ENCODE measurements around the gene PARVB. TPM values are rescaled to one million over a fixed set of nuclear protein-coding genes. Genes with fewer than 3 reads are reported as not detected.

PARVB gene
- total RNA-seq, 2 donors from 2014 or later, result 21.6 to 73.7 TPM

DNA sequence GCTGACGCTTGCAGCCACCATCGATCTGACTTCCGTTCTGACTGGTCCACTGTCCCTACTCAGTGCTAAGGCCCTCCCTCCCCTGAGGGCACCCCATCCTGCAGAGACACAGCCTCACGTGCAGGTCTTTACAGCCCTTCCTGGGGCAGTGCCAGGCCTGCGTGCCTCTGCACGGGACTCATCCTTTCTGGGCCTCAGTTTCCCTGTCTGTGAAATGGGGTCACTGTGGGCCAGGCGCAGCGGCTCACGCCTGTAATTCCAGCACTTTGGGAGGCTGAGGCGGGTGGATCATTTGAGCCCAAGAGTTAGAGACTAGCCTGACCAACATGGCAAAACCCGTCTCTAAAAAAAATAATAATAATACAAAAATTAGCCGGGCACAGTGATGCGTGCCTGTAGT lies 138.9 kb downstream of the PARVB start:
- H3K9me3 Mint-ChIP-seq, result no peaks in the 10 kb centered on the region
- H3K36me3 Mint-ChIP-seq, result no peaks in the 10 kb centered on the region
- no peak for DNase-seq (ENCODE audit: low spot score in 2 of 2)
- ATAC-seq, result no peak
- H3K27ac Mint-ChIP-seq, result no peak overlapping the region

DNA sequence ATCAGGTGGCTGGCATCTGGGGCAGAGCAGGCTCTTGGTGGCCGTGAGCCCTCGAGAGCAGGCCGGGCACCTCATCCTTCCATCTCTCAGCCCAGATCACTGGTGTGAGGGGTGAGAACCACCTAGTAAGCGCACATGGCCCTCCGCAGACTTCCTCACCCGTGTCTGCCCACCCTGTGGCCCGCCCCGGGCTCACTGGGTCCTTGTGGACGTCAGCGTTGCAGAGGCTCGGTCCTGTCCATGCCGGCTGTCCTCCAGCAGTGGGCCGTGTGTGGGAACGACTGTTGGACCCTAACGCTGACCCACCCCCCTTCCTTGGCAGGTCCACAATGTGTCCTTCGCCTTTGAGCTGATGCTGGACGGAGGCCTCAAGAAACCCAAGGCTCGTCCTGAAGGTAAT lies 139.4 kb downstream of the PARVB start:
- no peak overlapping the region for H3K27ac Mint-ChIP-seq
- ATAC-seq (no peak), DNase-seq (ENCODE audit: low spot score in 2 of 2) (no peak)
- no peaks in the 10 kb centered on the region for H3K9me3 Mint-ChIP-seq
- H3K36me3 Mint-ChIP-seq, result no peaks in the 10 kb centered on the region

DNA sequence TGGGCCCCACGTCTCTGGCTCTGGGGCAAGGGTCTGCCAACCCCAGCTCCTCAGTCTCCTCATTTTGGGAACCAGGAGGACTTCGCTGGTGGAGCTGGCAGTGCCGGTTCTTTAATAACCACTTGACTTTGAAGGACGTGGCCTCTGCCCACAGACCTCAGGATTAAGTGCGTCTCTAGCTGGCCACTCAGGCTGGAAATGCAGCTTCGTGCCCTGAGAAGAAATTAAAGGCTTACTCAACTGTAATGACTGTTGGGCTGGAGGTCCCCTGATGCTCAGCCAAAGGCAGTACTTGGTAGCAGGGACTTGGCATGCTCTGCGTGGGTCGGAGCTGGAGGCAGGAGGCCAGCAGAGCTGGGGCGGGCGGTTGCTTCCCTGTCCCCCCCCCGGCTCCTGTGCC lies 139.9 kb downstream of the PARVB start:
- ATAC-seq (no peak), DNase-seq (ENCODE audit: low spot score in 2 of 2) (no peak)
- Mint-ChIP-seq H3K27ac (no peak overlapping the region), H3K36me3 (no peaks in the 10 kb centered on the region), H3K9me3 (no peaks in the 10 kb centered on the region)

DNA sequence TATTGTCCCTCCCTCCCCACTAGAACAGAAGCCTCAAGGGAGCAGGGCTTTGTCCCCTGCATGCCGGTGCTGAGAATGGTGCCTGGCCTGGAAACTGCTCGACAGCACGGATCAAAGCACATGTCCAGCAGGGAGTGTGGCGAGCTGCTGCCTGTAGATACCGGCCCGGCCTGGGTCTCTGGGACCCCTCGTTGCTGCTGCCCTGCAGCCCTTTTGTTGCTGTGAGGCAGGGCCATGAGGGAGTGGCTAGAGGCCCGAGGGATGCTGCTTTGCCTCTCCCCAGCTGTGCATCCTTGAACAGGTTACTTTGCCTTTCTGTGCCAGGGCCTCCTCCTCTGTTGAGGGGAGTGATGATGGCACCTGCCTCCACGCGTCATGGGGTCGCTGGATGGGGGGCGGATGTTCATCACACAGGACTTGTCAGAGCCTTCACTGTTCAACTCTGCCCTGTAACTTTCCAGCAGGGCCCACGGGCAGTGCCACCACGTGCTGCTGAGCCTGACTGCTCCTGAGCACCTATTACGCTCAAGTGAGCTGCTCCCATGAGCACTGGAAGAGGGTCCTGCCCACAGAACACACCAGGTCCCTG lies 141.3 kb downstream of the PARVB start:
- H3K27ac Mint-ChIP-seq, result no peak overlapping the region
- ATAC-seq, result no peak

DNA sequence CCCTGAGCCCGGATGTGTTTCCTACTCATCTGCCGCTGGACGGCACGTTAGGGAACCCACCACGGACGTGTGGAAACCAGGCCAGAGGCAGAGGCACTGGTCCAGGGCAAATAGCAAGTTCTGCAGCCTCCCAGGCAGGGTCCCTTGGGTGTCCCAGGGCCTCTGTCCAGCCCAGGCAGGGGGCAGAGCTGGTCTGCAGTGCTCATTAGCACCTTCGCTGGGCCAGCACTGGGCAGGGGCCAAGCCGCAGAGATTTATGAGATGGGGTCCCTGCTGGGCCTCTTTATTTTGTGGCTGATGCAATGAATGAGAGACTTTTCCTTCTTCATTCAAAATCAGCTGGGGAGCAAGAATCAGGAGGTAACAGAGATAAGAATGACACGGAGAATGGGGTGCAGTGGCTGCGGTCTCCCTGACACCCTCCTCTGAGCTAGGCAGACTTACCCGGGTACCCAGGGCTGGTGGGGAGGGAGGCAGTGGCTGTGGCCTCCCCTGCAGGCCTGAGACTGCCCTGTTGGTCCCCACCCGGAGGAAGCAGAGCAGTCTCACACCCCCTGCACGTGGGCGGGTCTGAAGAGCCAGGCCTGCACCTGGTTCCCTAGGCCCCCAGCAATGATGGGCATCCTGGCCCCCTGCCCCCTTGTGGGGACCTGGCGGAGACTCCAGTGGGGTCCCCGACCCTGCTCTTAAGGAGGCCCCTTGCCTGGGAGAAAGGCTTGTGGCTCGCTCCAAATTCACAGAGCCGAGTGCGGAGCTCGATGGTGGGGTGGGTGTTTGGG lies 142.6 kb downstream of the PARVB start:
- DNase-seq (ENCODE audit: low spot score in 2 of 2), result no peak
- H3K36me3 Mint-ChIP-seq, result no peaks in the 10 kb centered on the region
- H3K9me3 Mint-ChIP-seq, result no peaks in the 10 kb centered on the region

More for the DNA sequence above, 141.3 kb downstream of the PARVB start:
- Mint-ChIP-seq H3K36me3 (no peaks in the 10 kb centered on the region), H3K9me3 (no peaks in the 10 kb centered on the region)
- DNase-seq (ENCODE audit: low spot score in 2 of 2), result no peak

DNA sequence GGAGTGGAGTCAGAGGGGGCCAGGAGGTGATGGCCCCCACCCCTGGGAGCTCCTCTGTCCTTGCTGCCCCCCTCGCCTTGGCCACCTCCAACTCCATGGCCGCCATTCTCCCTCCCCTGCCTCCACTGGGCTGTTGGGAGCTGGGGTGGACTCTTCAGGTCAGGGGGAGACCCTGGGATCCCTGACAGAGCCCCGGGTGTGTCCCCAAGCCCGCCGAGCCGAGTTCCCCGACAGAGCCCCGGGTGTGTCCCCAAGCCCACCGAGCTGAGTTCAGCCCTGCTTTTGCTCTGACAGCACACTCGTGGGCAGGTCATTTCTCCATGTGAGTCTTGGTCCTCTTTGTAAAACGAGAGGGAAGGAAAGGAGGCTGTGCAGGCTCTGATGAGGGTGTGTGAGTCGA lies 143.4 kb downstream of the PARVB start:
- Mint-ChIP-seq H3K9me3 (no peaks in the 10 kb centered on the region), H3K36me3 (no peaks in the 10 kb centered on the region)

More for the DNA sequence above, 142.6 kb downstream of the PARVB start:
- H3K27ac Mint-ChIP-seq, result peak overlapping the region in 1 of 2 donors; percentile 47
- ATAC-seq, result no peak

DNA sequence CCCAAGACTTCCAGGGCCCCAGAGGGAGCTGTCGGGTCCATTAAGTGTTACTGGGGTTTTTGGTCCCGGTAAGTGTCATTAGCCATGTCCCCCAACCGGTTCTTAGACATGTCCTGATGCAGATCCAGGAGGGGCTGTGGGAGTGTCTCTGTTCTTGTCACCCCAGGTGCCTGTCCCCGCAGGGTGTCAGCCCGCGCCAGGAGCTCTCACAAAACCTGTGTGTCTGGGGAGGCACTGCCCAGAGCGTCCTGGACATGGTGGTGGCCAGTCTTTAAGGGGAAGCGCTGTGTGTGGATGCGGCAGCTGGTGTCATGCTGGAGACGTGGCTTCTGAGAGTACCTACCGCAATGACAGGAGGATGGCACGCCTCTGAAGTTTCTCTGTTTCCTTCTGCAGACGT lies 144.1 kb downstream of the PARVB start:
- H3K36me3 Mint-ChIP-seq, result no peaks in the 10 kb centered on the region
- no peak for DNase-seq (ENCODE audit: low spot score in 2 of 2)
- H3K9me3 Mint-ChIP-seq, result no peaks in the 10 kb centered on the region
- H3K27ac Mint-ChIP-seq, result no peak overlapping the region
- no peak for ATAC-seq

More for the DNA sequence above, 143.4 kb downstream of the PARVB start:
- no peak for DNase-seq (ENCODE audit: low spot score in 2 of 2)
- H3K27ac Mint-ChIP-seq, result no peak overlapping the region
- ATAC-seq, result no peak

DNA sequence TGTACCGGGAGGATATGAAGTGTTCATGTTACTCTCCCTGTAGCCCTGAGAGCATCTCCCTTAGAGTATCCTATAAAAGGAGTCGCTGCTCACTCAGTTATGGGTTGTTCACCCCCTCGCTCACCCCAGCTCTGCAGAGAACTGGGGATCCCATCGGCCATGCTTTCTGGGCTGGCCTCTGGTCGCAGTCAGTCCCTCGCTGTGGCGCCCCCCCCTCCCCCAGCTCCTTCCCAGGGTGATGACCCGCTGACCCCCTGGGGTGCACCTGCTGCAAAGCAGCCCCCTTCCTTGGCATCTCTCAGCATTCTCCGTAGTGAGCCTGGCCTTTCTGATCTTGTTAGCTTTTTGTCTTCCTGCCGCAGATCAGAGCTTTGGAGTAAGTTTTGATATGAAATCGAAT lies 146.4 kb downstream of the PARVB start:
- Mint-ChIP-seq H3K36me3 (no peaks in the 10 kb centered on the region), H3K27ac (peak overlapping the region; percentile 33 to 63), H3K9me3 (no peaks in the 10 kb centered on the region)
- ATAC-seq, result no peak
- DNase-seq (ENCODE audit: low spot score in 2 of 2), result no peak

DNA sequence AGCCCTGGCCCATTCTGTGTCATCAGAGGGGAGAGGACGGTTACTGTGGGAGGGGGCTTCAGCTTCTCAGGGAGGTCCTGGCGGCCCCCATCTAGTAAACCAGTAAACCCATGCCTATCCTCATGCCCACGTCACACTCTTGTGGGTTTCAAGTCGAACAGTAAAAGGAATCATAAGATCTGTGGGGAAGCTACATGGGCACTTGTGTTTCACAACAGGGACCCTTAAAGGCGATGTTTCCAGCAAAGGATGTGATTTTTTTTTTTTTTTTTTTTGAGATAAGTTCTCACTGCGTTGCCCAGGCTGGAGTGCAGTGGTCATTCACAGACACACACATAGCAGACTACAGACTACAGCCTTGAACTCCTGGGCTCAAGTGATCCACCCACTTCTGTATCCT lies 147.5 kb downstream of the PARVB start:
- ATAC-seq, result no peak
- Mint-ChIP-seq H3K27ac (peak overlapping the region in 1 of 2 donors; percentile 50), H3K36me3 (no peaks in the 10 kb centered on the region), H3K9me3 (no peaks in the 10 kb centered on the region)
- DNase-seq (ENCODE audit: low spot score in 2 of 2), result no peak

DNA sequence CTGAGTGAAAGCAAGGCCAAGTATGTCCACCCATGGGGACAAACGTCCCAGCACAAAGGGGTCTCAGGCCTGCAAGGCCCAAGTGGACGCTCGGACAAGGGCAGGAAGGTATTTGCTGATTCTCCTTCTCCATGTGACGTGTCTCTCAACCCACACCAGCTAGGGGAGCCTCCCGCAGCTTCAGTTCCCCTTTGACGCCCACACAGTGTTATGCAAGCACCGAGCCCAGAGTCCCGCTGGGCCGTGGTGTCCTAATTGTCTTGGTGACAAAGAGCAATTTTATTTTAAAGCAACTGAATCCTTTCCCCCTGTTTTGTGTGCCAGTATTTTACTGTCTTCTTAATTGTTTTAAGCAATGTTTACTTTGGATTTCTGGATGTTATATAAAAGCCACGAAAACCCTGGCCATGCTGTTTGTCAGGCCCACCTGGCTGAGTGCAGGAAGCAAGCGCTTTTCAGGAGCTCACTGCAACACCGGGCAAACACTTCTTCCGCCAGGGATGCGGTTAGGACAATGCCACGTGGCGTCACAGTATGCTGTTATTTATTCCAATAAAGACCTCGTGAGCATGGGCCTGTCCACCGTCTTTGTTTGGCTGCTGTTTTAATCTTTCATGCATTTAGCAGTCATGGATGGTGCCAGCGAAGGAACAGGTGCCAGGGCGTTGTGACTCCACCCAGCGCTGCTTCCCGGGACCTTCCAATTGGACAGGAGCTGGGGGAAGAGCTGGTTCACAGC lies 148.4 kb downstream of the PARVB start:
- H3K27ac Mint-ChIP-seq, result no peak overlapping the region
- no peak for DNase-seq (ENCODE audit: low spot score in 2 of 2)
- no peaks in the 10 kb centered on the region for H3K9me3 Mint-ChIP-seq
- ATAC-seq, result no peak
- no peaks in the 10 kb centered on the region for H3K36me3 Mint-ChIP-seq

DNA sequence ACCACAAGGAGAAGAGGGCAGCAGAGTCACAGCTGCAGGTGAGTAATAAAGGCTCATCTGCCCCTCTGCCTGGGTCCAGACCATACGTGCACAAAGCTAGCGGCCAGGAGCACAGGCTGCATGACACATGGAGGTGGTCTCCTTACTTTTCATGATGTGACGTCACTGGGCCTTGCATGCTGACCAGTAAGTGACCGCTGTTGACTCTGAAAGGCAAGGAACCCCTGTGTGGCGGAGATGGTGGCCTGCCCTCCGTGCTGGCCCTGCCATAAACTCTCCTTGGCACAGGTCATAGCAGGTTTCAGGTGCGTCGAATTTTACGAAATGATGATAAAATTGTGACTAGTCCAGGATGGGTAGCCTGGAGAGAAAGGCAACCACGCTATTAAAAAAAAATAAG lies 149.1 kb downstream of the PARVB start:
- Mint-ChIP-seq H3K9me3 (no peaks in the 10 kb centered on the region), H3K27ac (peak overlapping the region in 1 of 2 donors; percentile 25), H3K36me3 (no peaks in the 10 kb centered on the region)
- DNase-seq (ENCODE audit: low spot score in 2 of 2), result no peak
- no peak for ATAC-seq

DNA sequence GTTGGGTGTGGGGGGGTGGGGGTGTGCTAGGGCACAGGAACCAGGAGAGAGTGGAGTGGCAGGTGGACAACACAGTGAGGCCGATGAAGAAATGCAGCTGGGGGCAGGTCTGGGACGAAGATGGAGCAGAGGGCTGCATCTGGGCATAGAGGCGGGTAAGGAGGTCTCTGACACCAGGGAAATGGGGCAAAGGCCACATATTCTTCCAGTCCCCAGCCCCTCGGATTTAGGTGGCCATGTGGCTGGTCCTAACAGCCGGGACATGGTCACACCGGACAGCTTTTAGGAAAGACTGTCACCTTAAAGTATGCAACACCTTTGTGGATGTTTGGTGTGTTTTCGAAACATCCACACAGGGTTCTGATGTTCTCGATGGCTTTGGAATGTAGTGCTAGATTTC lies 151.6 kb downstream of the PARVB start:
- Mint-ChIP-seq H3K36me3 (peaks cover 0 to under 1% of the 10 kb centered on the region in 2 donors), H3K9me3 (no peaks in the 10 kb centered on the region), H3K27ac (no peak overlapping the region)
- DNase-seq (ENCODE audit: low spot score in 2 of 2) (no peak), ATAC-seq (no peak)

DNA sequence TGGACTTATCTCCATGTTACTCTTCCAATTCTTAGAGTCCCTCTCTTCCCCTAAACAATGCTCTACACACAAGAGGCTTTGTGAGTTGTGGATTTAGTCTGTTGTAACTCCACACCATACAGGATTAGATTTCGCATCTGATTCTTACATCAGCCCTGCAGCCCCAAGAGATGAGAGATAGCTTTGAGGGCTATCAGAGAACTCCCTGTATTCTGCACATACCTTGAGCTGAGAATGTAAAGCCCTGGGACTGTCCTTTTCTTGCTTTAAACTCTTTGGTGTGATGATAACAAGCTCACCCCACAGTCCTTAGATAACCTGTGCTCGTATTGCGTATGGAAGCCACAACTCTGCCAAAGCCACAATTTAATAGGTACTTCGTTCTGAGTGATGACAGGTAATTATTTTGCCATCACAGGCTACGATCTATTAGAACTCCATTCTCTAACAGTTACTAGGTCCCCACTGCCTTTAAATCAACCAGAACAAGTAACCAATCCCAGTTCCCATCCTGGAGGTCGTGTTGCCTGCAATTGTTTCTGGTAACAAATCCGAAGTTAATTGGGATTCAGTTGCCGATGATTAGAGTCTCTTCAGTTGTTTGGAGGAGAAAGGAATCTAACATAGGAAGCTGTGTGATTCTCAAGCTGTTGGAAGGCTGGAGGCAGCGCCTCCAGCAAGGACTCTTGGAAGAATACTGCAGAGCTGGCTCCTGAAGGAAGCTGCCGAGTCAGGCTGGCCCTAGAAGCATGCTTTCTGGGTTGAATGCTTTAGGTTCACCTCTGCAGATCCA lies 155.3 kb downstream of the PARVB start:
- DNase-seq (ENCODE audit: low spot score in 2 of 2) (no peak), ATAC-seq (no peak)
- H3K36me3 Mint-ChIP-seq, result peaks cover 4 to 6% of the 10 kb centered on the region in 2 donors
- H3K27ac Mint-ChIP-seq, result no peak overlapping the region
- no peaks in the 10 kb centered on the region for H3K9me3 Mint-ChIP-seq

DNA sequence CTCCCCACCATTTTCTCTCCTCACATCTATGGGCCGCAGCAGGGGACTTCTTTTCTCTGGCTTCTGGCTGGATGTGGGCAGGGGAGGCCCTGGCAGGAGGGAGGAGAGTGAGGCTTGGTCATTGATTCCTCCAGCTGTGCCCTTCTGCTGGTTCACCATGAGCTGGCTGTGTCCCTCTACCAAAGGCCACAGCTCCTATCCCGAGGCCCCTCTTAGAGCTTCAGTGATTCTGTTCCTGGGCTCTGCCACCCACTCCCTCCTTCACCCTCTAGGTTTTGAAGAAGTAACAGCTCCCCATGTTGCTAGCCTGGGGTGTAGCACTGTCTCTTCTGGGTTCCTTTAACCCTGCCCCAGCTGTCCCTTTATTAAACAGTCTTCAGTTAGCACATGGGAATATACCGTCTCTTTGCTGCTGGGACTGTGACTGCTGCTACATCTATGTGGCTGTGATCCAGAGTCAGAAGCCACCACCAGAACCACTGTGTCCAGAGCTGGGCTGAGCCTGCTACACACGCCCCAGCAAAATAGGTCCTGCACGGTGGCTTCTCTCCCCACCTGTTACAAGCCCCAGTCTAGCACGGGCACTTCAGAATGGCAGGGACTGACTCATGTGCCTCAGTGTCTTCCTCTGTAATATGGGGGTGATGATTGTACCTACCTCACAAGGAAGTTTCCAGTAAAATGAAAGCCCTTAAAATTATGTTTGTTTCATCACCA lies 156.0 kb downstream of the PARVB start:
- ATAC-seq (no peak), DNase-seq (ENCODE audit: low spot score in 2 of 2) (no peak)
- Mint-ChIP-seq H3K27ac (peak overlapping the region; percentile 89 to 95), H3K36me3 (peaks cover 4 to 6% of the 10 kb centered on the region in 2 donors), H3K9me3 (no peaks in the 10 kb centered on the region)

DNA sequence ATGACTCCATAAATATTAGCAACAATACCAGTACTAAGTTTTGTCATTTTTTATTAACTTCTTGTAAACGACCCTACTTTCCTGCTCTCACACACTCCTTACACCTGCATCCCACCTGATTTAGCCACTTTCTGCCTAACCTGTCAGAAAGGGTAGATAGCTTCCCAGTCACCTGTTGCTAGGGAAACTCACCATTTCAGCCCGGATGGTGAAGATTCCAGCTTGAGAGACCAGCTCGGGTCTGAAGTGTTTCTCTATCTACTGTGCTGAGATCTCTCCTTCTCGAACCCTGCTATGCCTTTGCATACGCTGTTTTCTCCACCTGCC lies 156.6 kb downstream of the PARVB start, which contains the start of gene PARVG:
PARVG (plus strand) TSS at position 220 of the 327 bp plus-strand sequence. CDS start 2,405 bp downstream, outside the sequence.
- peak in 1 of 2 donors; percentile 20 for DNase-seq (ENCODE audit: low spot score in 2 of 2)
- peak; percentile 10 to 56 for ATAC-seq
- peaks cover 4 to 6% of the 10 kb centered on the region in 2 donors for H3K36me3 Mint-ChIP-seq
- peak within 1 kb of the TSS; percentile 89 to 95 for H3K27ac Mint-ChIP-seq
- no peaks in the 10 kb centered on the region for H3K9me3 Mint-ChIP-seq

All from activated naive CD4-positive, alpha-beta T cell treated with anti-CD3 and anti-CD28 coated beads, Interleukin-2, amount 50 U/mL, for 72 hours (primary cell).